SK-N-SH (cell line): ENCODE measurements around the gene NUP43. TPM values are rescaled to one million over a fixed set of nuclear protein-coding genes. Genes with fewer than 3 reads are reported as not detected.

ENCODE experiments used
- CTCF ChIA-PET: fragments of 300-600, 350-600 bp; formaldehyde crosslinking; extraction: SDS; loops from one replicate; lab custom pipeline; 2021; lab: Yijun Ruan, JAX
- POLR2A ChIA-PET: fragments of 350-600 bp; sonication (Branson Sonifier 250); formaldehyde crosslinking; extraction: SDS; loops from one replicate; lab custom pipeline; 2020; ENCODE audit warnings: antibody characterized with exemption, inconsistent platforms; lab: Yijun Ruan, JAX
- DNase-seq: peaks from one replicate; pipeline ENCODE4 v3.0.0; 2012
- H2AFZ ChIP-seq: fragments of 200-600 bp; sonication (generic); 2 replicates; pipeline ENCODE4 v1.8.1; 2016; ENCODE audit warnings: antibody characterized with exemption, mild to moderate bottlenecking, low read depth
- H3F3A ChIP-seq: fragments of 200-600 bp; sonication (generic); replicated peaks from 2 replicates; pipeline ENCODE3; 2016; ENCODE audit warnings: antibody characterized with exemption, mild to moderate bottlenecking; ENCODE audit not compliant: insufficient read depth
- H3K27ac ChIP-seq, 2 experiments: fragments of 200-500 bp in 1 of 2; fragments of 200-600 bp in 1 of 2; sonication (Bioruptor generic) in 1 of 2; sonication (generic), shearing (Covaris generic) in 1 of 2; 2 replicates each; pipeline versions ENCODE4 v1.5.1 to v1.6.1; 2014 to 2016; ENCODE audit warnings: low read depth in 2 of 2, inconsistent platforms in 1 of 2, low read length in 1 of 2, mild to moderate bottlenecking in 1 of 2, mixed read lengths in 1 of 2
- H3K27me3 ChIP-seq: fragments of 200-600 bp; sonication (generic), shearing (Covaris generic); 2 replicates; pipeline ENCODE4 v1.6.1; 2016; ENCODE audit warnings: mixed run types; ENCODE audit not compliant: insufficient read depth
- H3K36me3 ChIP-seq, 2 experiments: fragments of 200-500 bp in 1 of 2; fragments of 200-600 bp in 1 of 2; sonication (Bioruptor generic) in 1 of 2; sonication (generic) in 1 of 2; replicated peaks in 1 of 2; 2 replicates each; pipeline versions ENCODE3 to v1.5.1; 2014 to 2016; ENCODE audit warnings: low read length in 1 of 2, mild to moderate bottlenecking in 1 of 2; ENCODE audit not compliant: insufficient read depth in 2 of 2, control insufficient read depth in 1 of 2
- H3K4me1 ChIP-seq, 2 experiments: fragments of 200-500 bp in 1 of 2; fragments of 200-600 bp in 1 of 2; sonication (Bioruptor generic) in 1 of 2; sonication (generic), shearing (Covaris generic) in 1 of 2; 2 replicates each; pipeline versions ENCODE4 v1.5.1 to v1.6.1; 2014 to 2016; ENCODE audit warnings: low read depth in 1 of 2, low read length in 1 of 2, mixed run types in 1 of 2; ENCODE audit not compliant: insufficient read depth in 2 of 2, control insufficient read depth in 1 of 2
- H3K4me2 ChIP-seq: fragments of 200-600 bp; sonication (generic), shearing (Covaris generic); 2 replicates; pipeline ENCODE4 v1.6.1; 2017; ENCODE audit warnings: mixed run types
- H3K4me3 ChIP-seq, 2 experiments: fragments of 200-500 bp in 1 of 2; fragments of 200-600 bp in 1 of 2; sonication (Bioruptor generic) in 1 of 2; sonication (generic), shearing (Covaris generic) in 1 of 2; 2 replicates each; pipeline versions ENCODE4 v1.5.1 to v1.8.1; 2014 to 2016; ENCODE audit warnings: low read depth in 2 of 2, inconsistent platforms in 1 of 2, low read length in 1 of 2, mild to moderate bottlenecking in 1 of 2, mixed read lengths in 1 of 2, moderate library complexity in 1 of 2
- H3K79me2 ChIP-seq: fragments of 200-600 bp; sonication (generic); 2 replicates; pipeline ENCODE4 v1.8.1; 2017; ENCODE audit warnings: mild to moderate bottlenecking; ENCODE audit not compliant: insufficient read depth
- H3K9ac ChIP-seq: fragments of 200-600 bp; sonication (generic); 2 replicates; pipeline ENCODE4 v1.6.1; 2017; ENCODE audit warnings: mixed run types
- H3K9me2 ChIP-seq: fragments of 200-600 bp; sonication (generic); 2 replicates; pipeline ENCODE4 v1.6.1; 2017; ENCODE audit warnings: mixed run types
- H3K9me3 ChIP-seq: fragments of 200-600 bp; sonication (generic); 2 replicates; pipeline ENCODE4 v1.6.1; 2017; ENCODE audit warnings: mixed run types, mild to moderate bottlenecking, moderate library complexity
- H4K20me1 ChIP-seq: fragments of 200-600 bp; sonication (generic); 2 replicates; pipeline ENCODE4 v1.6.1; 2017; ENCODE audit warnings: mild to moderate bottlenecking, mixed run types; ENCODE audit not compliant: insufficient read depth
- EZH2phosphoT487 ChIP-seq: fragments of 200-600 bp; sonication (generic); IDR thresholded peaks from 2 replicates; pipeline ENCODE4 v1.6.1; 2017; ENCODE audit warnings: low read depth, mixed run types, mild to moderate bottlenecking, antibody characterized with exemption, moderate library complexity, borderline replicate concordance
- NFIC ChIP-seq: IDR thresholded peaks from 2 replicates; pipeline ENCODE4 v1.4.0; 2012; ENCODE audit warnings: borderline replicate concordance
- RCOR1 ChIP-seq: fragments of 150-350 bp; IDR thresholded peaks from 2 replicates; pipeline ENCODE4 v1.6.1; 2017; ENCODE audit warnings: antibody characterized with exemption, low read length
- RFX5 ChIP-seq: IDR thresholded peaks from 2 replicates; pipeline ENCODE4 v1.6.1; 2012; ENCODE audit warnings: mild to moderate bottlenecking, improper control_type of control experiment, low read length
- SMC3 ChIP-seq: IDR thresholded peaks from 2 replicates; pipeline ENCODE4 v1.6.1; 2012; ENCODE audit warnings: low read depth, low read length, improper control_type of control experiment
- TAF1 ChIP-seq: IDR thresholded peaks from 2 replicates; pipeline ENCODE4 v1.6.1; 2012; ENCODE audit warnings: low read depth, mild to moderate bottlenecking, low read length, moderate library complexity, borderline replicate concordance
- TCF12 ChIP-seq: IDR thresholded peaks from 2 replicates; pipeline ENCODE4 v1.4.0; 2012
- TEAD4 ChIP-seq: IDR thresholded peaks from 2 replicates; pipeline ENCODE4 v1.4.0; 2012; ENCODE audit warnings: mild to moderate bottlenecking, borderline replicate concordance; ENCODE audit not compliant: insufficient read depth
- WGBS: methylation state at CpG from one replicate; pipeline ENCODE4 v1.1.6; 2017; ENCODE audit warnings: low lambda C conversion rate; 5-methylcytosine and 5-hydroxymethylcytosine counted together
- polyA plus RNA-seq, 3 experiments: library from polyadenylated mRNA; depleted of rRNA; stranded (reverse); fragments of >200 nt; gene quantifications; 2 replicates each; pipeline ENCODE4 v1.2.3, GENCODE V29; 2012
- TF ChIP-seq, protein P1 (sequence below): IDR thresholded peaks from 2 replicates; pipeline ENCODE4 v1.6.1; 2012; ENCODE audit warnings: mild to moderate bottlenecking, low read depth, low read length, moderate library complexity
- TF ChIP-seq, protein P2 (sequence below): IDR thresholded peaks from 2 replicates; pipeline ENCODE4 v1.4.0; 2012; ENCODE audit warnings: low read depth, borderline replicate concordance
- TF ChIP-seq, protein P3 (sequence below): IDR thresholded peaks from 2 replicates; pipeline ENCODE4; 2012
- TF ChIP-seq, protein P4 (sequence below): fragments of 150-350 bp; IDR thresholded peaks from 2 replicates; pipeline ENCODE4 v1.6.1; 2016; ENCODE audit warnings: mild to moderate bottlenecking, low read depth, low read length

The NUP43 gene
- polyA plus RNA-seq, 1 of the 3 experiments (the other 2 are of a cell fraction) = 10.1 TPM

DNA sequence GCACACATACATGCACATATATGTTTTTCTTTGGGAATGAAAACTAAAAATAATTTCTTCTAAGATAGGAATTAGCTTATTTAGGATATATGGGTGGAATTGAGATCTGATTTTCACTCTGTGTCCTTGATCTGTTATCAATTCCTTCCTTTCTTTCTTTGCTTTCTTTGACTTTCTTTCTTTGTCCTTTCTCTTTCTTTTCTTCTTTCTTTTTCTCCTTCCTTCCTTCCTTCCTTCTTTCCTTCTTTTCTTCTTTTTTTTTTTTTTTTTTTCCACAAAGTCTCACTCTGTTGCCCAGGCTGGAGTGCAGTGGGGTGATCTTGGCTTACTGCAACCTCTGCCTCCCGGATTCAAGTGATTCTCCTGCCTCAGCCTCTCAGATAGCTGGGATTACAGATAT lies 31.3 kb upstream of the NUP43 start:
- H3K9me2 ChIP-seq = no peaks in the 10 kb centered on the region
- H3K36me3 ChIP-seq = peaks cover 3 to 37% of the 10 kb centered on the region in 2 experiments
- H3K4me2 ChIP-seq = no peak overlapping the region
- H3K27ac ChIP-seq = no peak overlapping the region
- H2AFZ ChIP-seq = no peak overlapping the region
- no peaks in the 10 kb centered on the region for H3K9me3 ChIP-seq
- H3K4me3 ChIP-seq = no peak overlapping the region
- H4K20me1 ChIP-seq = no peaks in the 10 kb centered on the region
- peaks cover 36% of the 10 kb centered on the region; the same call in 1 of the 2 replicates for H3K79me2 ChIP-seq
- POLR2A ChIA-PET = no interaction called here
- 100% methylated on average over 1 of the region's 1 CpG for WGBS
- H3K9ac ChIP-seq = no peak overlapping the region
- H3K27me3 ChIP-seq = no peaks in the 10 kb centered on the region
- no peaks in the 10 kb centered on the region for H3F3A ChIP-seq
- TF ChIP-seq EZH2phosphoT487 (no peak), TAF1 (no peak), TCF12 (no peak), TEAD4 (no peak), NFIC (no peak), SMC3 (no peak)
- TF ChIP-seq, protein P1, sequence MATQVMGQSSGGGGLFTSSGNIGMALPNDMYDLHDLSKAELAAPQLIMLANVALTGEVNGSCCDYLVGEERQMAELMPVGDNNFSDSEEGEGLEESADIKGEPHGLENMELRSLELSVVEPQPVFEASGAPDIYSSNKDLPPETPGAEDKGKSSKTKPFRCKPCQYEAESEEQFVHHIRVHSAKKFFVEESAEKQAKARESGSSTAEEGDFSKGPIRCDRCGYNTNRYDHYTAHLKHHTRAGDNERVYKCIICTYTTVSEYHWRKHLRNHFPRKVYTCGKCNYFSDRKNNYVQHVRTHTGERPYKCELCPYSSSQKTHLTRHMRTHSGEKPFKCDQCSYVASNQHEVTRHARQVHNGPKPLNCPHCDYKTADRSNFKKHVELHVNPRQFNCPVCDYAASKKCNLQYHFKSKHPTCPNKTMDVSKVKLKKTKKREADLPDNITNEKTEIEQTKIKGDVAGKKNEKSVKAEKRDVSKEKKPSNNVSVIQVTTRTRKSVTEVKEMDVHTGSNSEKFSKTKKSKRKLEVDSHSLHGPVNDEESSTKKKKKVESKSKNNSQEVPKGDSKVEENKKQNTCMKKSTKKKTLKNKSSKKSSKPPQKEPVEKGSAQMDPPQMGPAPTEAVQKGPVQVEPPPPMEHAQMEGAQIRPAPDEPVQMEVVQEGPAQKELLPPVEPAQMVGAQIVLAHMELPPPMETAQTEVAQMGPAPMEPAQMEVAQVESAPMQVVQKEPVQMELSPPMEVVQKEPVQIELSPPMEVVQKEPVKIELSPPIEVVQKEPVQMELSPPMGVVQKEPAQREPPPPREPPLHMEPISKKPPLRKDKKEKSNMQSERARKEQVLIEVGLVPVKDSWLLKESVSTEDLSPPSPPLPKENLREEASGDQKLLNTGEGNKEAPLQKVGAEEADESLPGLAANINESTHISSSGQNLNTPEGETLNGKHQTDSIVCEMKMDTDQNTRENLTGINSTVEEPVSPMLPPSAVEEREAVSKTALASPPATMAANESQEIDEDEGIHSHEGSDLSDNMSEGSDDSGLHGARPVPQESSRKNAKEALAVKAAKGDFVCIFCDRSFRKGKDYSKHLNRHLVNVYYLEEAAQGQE = no peak
- CTCF ChIA-PET = interaction anchor here (0.9 kb wide), 1 partner anchor 11 kb away, joined by 3 read pairs; no protein-coding TSS in a partner anchor
- H3K4me1 ChIP-seq = no peaks in the 10 kb centered on the region
- DNase-seq = no peak

DNA sequence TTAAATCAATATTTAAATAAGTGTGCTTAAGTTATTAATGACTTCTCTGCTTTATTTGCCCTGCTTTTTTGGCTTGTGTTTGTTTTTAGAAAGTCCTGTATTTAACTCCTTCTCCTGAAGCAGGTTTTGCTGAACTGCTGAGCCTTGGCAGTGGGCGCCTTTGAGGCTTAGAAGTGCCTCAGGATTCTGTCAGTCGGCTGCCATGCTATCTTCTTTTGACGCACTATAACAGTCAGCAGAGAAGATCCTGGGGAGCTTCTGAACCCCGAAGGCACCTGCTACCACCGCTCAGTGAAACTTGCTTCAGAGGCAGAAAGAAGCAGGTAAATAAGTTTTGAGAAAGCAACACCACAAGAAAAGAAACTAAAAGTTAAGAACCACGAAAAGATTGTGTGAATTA lies 25.6 kb upstream of the NUP43 start:
- H3F3A ChIP-seq = no peaks in the 10 kb centered on the region
- no peaks in the 10 kb centered on the region for H3K9me2 ChIP-seq
- CTCF ChIA-PET = interaction anchor here (1.3 kb wide), 1 partner anchor 22 kb away, joined by 3 read pairs; no protein-coding TSS in a partner anchor
- no peak for DNase-seq
- H3K27me3 ChIP-seq = no peaks in the 10 kb centered on the region
- WGBS = 98% methylated on average over 6 of the region's 6 CpGs
- H3K9ac ChIP-seq = no peak overlapping the region
- POLR2A ChIA-PET = no interaction called here
- H3K4me2 ChIP-seq = no peak overlapping the region
- H2AFZ ChIP-seq = no peak overlapping the region
- H3K4me1 ChIP-seq = no peaks in the 10 kb centered on the region
- no peaks in the 10 kb centered on the region for H4K20me1 ChIP-seq
- peaks cover 5 to 48% of the 10 kb centered on the region in 2 experiments for H3K36me3 ChIP-seq
- H3K79me2 ChIP-seq = peaks cover 60% of the 10 kb centered on the region; the same call in 1 of the 2 replicates
- H3K4me3 ChIP-seq = no peak overlapping the region
- TF ChIP-seq RCOR1 (no peak), TAF1 (no peak), RFX5 (no peak)
- TF ChIP-seq, protein P2, sequence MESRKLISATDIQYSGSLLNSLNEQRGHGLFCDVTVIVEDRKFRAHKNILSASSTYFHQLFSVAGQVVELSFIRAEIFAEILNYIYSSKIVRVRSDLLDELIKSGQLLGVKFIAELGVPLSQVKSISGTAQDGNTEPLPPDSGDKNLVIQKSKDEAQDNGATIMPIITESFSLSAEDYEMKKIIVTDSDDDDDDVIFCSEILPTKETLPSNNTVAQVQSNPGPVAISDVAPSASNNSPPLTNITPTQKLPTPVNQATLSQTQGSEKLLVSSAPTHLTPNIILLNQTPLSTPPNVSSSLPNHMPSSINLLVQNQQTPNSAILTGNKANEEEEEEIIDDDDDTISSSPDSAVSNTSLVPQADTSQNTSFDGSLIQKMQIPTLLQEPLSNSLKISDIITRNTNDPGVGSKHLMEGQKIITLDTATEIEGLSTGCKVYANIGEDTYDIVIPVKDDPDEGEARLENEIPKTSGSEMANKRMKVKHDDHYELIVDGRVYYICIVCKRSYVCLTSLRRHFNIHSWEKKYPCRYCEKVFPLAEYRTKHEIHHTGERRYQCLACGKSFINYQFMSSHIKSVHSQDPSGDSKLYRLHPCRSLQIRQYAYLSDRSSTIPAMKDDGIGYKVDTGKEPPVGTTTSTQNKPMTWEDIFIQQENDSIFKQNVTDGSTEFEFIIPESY = no peak
- TF ChIP-seq, protein P1 = no peak
- TF ChIP-seq, protein P3, sequence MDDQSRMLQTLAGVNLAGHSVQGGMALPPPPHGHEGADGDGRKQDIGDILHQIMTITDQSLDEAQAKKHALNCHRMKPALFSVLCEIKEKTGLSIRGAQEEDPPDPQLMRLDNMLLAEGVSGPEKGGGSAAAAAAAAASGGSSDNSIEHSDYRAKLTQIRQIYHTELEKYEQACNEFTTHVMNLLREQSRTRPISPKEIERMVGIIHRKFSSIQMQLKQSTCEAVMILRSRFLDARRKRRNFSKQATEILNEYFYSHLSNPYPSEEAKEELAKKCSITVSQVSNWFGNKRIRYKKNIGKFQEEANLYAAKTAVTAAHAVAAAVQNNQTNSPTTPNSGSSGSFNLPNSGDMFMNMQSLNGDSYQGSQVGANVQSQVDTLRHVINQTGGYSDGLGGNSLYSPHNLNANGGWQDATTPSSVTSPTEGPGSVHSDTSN = no peak
- TF ChIP-seq, protein P4, sequence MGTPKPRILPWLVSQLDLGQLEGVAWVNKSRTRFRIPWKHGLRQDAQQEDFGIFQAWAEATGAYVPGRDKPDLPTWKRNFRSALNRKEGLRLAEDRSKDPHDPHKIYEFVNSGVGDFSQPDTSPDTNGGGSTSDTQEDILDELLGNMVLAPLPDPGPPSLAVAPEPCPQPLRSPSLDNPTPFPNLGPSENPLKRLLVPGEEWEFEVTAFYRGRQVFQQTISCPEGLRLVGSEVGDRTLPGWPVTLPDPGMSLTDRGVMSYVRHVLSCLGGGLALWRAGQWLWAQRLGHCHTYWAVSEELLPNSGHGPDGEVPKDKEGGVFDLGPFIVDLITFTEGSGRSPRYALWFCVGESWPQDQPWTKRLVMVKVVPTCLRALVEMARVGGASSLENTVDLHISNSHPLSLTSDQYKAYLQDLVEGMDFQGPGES = no peak
- TF ChIP-seq, all 33 proteins: peak for 0
- Histone ChIP-seq H3K27ac (no peak overlapping the region), H3K9me3 (no peaks in the 10 kb centered on the region)
